Endothelial cell of umbilical vein (primary cell): Measurements from ENCODE around the gene GULP1.

ENCODE experiments used
- CTCF ChIP-seq, 2 donors: IDR thresholded peaks; 1 replicate in 1 of 2; 2 replicates in 1 of 2; pipeline ENCODE4 v1.5.1; 2011; ENCODE audit warnings: low read length in 2 of 2, mild to moderate bottlenecking in 2 of 2, moderate library complexity in 2 of 2, control low read depth in 1 of 2, inconsistent platforms in 1 of 2, low read depth in 1 of 2; ENCODE audit not compliant: insufficient read depth in 1 of 2; ENCODE audit errors: extremely low read depth in 1 of 2
- EZH2 ChIP-seq: IDR thresholded peaks from 2 replicates; pipeline ENCODE4 v1.6.1; 2012; ENCODE audit warnings: borderline replicate concordance, low read depth, mild to moderate bottlenecking, moderate library complexity, low read length, inconsistent platforms; ENCODE audit not compliant: severe bottlenecking
- POLR2A ChIP-seq: IDR thresholded peaks from 2 replicates; pipeline ENCODE4 v1.6.1; 2012; ENCODE audit warnings: low read depth, mild to moderate bottlenecking, control low read depth, low read length
- POLR2AphosphoS5 ChIP-seq: IDR thresholded peaks from 2 replicates; pipeline ENCODE4 v1.6.1; 2012; ENCODE audit warnings: low read depth, mild to moderate bottlenecking, control low read depth, low read length, moderate library complexity; ENCODE audit not compliant: insufficient read depth

GRCh38 chr2:188441288-188441947 lies 149.7 kb downstream of the GULP1 start:
- TF ChIP-seq POLR2A (no peak), POLR2AphosphoS5 (no peak), CTCF (IDR thresholded peaks at IDR 0.05; ENCODE audit: extremely low read depth in 1 of 2, insufficient read depth in 1 of 2, low read depth in 1 of 2, low read length in 2 of 2) (no peak), EZH2 (no peak)
